Fibroblast of mammary gland (primary cell): Measurements from ENCODE around the gene BEND5.

ENCODE experiments used
- DNase-seq: peaks from one replicate; pipeline ENCODE4 v3.0.0-alpha.2; 2010; ENCODE audit warnings: low read depth
- H3K4me3 ChIP-seq: 2 replicates; pipeline ENCODE4 v1.5.1; 2011; ENCODE audit warnings: low read depth, mild to moderate bottlenecking, low read length, moderate library complexity; ENCODE audit not compliant: control insufficient read depth
- TF ChIP-seq, protein P1 (sequence below): conservative IDR thresholded peaks from 2 replicates; pipeline ENCODE4 v1.5.1; 2011; ENCODE audit warnings: low read depth, low read length, inconsistent platforms; ENCODE audit not compliant: control insufficient read depth, insufficient read depth

BEND5 gene

DNA sequence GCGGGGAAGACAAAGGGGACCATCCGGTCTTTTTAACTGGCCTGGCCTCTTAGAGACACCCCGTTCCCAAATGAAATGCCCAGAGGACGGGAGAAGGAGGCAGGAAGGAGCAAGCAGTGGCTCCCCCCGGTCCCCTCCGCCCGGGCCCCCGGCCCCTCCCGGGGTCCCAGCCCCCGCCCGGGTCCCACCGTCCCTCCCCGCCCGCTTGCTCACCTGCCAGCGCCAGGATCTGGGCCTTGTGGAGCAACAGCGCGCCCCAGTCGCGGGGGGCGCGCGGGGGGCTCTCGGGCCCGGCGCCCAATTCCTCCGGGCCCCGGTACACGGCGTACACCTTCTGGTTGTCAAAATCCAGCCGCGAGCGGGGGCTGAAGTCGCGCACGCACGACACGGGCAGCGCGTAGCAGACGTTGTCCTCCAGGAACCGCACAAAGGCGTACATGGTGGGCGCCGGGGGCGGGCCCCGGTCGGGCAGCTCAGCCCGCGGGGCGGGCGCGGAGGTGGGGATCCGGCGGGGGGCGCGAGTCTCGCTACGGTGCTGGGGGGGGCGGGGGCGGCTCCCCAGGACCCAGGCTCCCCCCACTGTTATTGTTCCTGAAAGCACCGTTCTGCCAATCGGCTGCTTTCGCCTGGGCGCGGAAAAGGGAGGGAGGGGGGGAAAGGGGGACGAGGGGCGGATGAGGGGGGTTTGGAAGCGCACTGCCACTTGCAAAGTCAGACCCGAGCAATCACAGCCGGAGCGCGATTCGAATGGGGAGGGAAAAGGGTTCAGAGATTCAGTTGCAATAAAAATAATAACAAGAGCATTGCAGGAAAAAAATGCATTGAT, at the start of gene BEND5:
Gene BEND5, minus strand, starts transcription at position 499 of the 826 bp plus-strand sequence. Its CDS starts 60 bp downstream, at position 439.
- peak within 1 kb of the TSS; percentile 16 for H3K4me3 ChIP-seq
- TF ChIP-seq, protein P1, sequence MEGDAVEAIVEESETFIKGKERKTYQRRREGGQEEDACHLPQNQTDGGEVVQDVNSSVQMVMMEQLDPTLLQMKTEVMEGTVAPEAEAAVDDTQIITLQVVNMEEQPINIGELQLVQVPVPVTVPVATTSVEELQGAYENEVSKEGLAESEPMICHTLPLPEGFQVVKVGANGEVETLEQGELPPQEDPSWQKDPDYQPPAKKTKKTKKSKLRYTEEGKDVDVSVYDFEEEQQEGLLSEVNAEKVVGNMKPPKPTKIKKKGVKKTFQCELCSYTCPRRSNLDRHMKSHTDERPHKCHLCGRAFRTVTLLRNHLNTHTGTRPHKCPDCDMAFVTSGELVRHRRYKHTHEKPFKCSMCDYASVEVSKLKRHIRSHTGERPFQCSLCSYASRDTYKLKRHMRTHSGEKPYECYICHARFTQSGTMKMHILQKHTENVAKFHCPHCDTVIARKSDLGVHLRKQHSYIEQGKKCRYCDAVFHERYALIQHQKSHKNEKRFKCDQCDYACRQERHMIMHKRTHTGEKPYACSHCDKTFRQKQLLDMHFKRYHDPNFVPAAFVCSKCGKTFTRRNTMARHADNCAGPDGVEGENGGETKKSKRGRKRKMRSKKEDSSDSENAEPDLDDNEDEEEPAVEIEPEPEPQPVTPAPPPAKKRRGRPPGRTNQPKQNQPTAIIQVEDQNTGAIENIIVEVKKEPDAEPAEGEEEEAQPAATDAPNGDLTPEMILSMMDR: no peak
- no peak for DNase-seq

- no peak overlapping the region for H3K4me3 ChIP-seq
- TF ChIP-seq, protein P1: no peak
Observed at GRCh38 chr1:48823168-48823567, 46.5 kb upstream of the BEND5 start.

GRCh38 chr1:48820491-48820890, 43.8 kb upstream of the BEND5 start:
- no peak for DNase-seq

More at GRCh38 chr1:48823168-48823567, 46.5 kb upstream of the BEND5 start:
- no peak for DNase-seq

DNA sequence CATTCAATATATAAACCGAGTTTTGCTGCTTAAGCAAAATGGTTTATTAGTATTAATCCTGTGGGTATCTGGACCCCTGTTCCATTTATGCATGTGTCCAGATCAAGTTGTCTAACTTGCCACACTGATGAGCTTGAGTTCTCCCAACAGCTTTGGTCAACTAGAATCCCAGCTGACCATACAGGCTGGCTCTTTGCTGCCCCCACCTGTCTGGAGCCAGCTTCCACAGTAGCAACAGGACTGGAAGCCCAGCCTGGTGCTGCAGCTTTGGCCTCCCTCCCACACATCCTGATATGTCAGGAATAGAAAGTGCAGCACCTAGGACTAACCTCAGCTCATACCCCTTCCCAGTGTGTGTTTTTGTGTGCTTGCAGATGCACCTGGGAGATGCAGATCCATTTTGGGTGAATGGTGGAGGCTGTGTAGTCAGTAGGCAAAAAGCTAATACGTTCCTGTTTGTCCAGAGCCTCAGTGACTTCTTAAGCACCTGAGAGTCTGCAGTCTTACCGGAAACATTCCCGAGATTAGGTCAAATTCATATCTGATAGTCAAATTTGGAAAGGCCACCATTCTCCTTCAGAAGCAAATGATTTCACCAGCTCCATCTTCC, 40.9 kb upstream of the BEND5 start:
- no peak overlapping the region for H3K4me3 ChIP-seq
- TF ChIP-seq, protein P1: peak; percentile 87
- peak; percentile 60 for DNase-seq

More at GRCh38 chr1:48820491-48820890, 43.8 kb upstream of the BEND5 start:
- TF ChIP-seq, protein P1: no peak
- H3K4me3 ChIP-seq: no peak overlapping the region

GRCh38 chr1:48810740-48811139, 34.0 kb upstream of the BEND5 start:
- TF ChIP-seq, protein P1: no peak
- no peak for DNase-seq

DNA sequence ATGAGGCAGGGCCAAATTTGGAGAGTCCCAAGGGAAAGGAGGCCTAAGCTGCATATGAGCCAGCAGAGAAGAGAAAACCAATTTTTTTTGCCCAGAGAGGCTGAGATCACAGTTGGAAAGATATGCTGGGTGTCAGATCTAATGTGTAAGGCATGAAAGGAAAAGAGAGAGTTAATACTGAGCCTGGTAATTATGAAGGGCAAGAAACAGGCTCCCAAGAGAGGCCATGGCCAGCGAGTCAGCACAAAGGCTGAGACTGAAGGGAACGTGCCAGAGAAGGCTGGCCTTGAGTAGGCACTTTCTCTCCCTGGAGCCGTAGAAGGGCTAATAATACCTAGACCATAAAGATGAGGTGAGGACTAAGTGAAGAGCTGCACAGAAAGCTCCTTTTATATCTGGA, 31.8 kb upstream of the BEND5 start:
- H3K4me3 ChIP-seq: no peak overlapping the region
- TF ChIP-seq, protein P1: no peak
- no peak for DNase-seq

More at GRCh38 chr1:48810740-48811139, 34.0 kb upstream of the BEND5 start:
- H3K4me3 ChIP-seq: no peak overlapping the region
